ENCODE data around the gene PTPRN2.

DNA sequence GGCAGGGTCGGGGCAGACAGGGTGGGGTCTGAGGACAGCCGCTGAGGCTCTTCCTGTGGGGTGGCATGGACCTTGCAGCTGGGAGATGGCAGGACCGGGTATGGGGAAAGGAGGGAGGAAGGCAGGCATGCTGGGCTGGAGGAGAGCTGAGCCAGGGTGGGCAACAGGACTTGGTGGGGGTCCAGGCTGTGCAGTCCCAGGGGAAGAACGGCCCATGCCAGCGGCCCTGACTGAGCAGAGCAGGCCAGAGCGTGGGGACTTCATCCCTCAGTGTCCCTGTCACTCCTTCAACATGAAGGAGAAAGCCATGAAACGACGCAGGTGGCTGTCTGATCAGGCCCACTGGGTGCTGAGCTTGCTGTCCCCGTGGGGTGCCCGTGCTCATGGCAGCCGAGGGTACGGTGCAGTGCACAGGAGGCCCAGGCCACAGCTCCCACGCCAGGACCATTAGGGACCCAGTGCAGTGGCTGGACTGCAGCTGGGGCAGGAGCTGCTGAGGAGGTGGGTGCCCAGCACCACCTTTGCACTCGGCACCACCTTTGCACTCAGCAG lies 519.6 kb downstream of the PTPRN2 start:
- TF ChIP-seq GATA2 (IDR thresholded peaks at IDR 0.05; ENCODE audit: low read depth, low read length) (no peak), GATA3 (IDR thresholded peaks at IDR 0.05; ENCODE audit: low read depth, low read length) (no peak)

Data from SH-SY5Y (cell line).